Liver (tissue), 9 donors: Measurements from ENCODE around the gene FAM89A. TPM values are rescaled to one million over a fixed set of nuclear protein-coding genes. Genes with fewer than 3 reads are reported as not detected.

Experiments used
- DNase-seq: peaks from one replicate; pipeline ENCODE4 v3.0.0-alpha.2; 2017; ENCODE audit warnings: low spot score
- H3K27ac ChIP-seq, 2 donors: one replicate each; pipeline ENCODE4 v1.7.0; 2013; ENCODE audit warnings: inconsistent platforms in 2 of 2, low read length in 2 of 2, control low read depth in 1 of 2, low read depth in 1 of 2, mild to moderate bottlenecking in 1 of 2
- H3K27me3 ChIP-seq, 4 donors: one replicate each; pipeline versions ENCODE4 v1.6.1 to v1.7.0; 2013; ENCODE audit warnings: low read length in 3 of 4, inconsistent platforms in 1 of 4, mild to moderate bottlenecking in 1 of 4, moderate library complexity in 1 of 4; ENCODE audit not compliant: control insufficient read depth in 4 of 4, insufficient read depth in 4 of 4
- H3K36me3 ChIP-seq, 4 donors: one replicate each; pipeline versions ENCODE4 v1.6.1 to v1.7.0; 2013; ENCODE audit warnings: low read length in 3 of 4, mild to moderate bottlenecking in 3 of 4, low read depth in 1 of 4, moderate library complexity in 1 of 4; ENCODE audit not compliant: control insufficient read depth in 4 of 4, insufficient read depth in 3 of 4
- H3K4me1 ChIP-seq, 4 donors: one replicate each; pipeline versions ENCODE4 v1.6.1 to v1.7.0; 2013; ENCODE audit warnings: low read length in 3 of 4, mild to moderate bottlenecking in 3 of 4, moderate library complexity in 1 of 4; ENCODE audit not compliant: control insufficient read depth in 4 of 4, insufficient read depth in 4 of 4
- H3K4me3 ChIP-seq, 3 donors: one replicate each; pipeline versions ENCODE4 v1.6.1 to v1.7.0; 2013; ENCODE audit warnings: low read length in 3 of 3, control low read depth in 1 of 3, low read depth in 1 of 3, mild to moderate bottlenecking in 1 of 3
- H3K9ac ChIP-seq, 2 donors: one replicate each; pipeline ENCODE4 v1.7.0; 2013; ENCODE audit warnings: low read length in 2 of 2, mild to moderate bottlenecking in 2 of 2, moderate library complexity in 2 of 2, control low read depth in 1 of 2, low read depth in 1 of 2
- H3K9me3 ChIP-seq, 4 donors: one replicate each; pipeline versions ENCODE4 v1.6.1 to v1.7.0; 2013; ENCODE audit warnings: low read length in 3 of 4; ENCODE audit not compliant: control insufficient read depth in 4 of 4
- CTCF ChIP-seq: fragments of 150-350 bp; IDR thresholded peaks from 2 replicates; pipeline ENCODE4 v1.5.1; 2017; ENCODE audit warnings: improper control_type of control experiment, low read depth, low read length; ENCODE audit not compliant: missing input control
- EGR1 ChIP-seq, 2 donors: IDR thresholded peaks; 2 replicates each; pipeline ENCODE4 v1.6.1; 2016 to 2018; ENCODE audit warnings: antibody characterized with exemption in 2 of 2, low read depth in 2 of 2
- FOXA1 ChIP-seq: IDR thresholded peaks from 2 replicates; pipeline ENCODE4 v1.6.1; 2016; ENCODE audit warnings: antibody characterized with exemption
- FOXA2 ChIP-seq: IDR thresholded peaks from 2 replicates; pipeline ENCODE4 v1.6.1; 2016; ENCODE audit warnings: antibody characterized with exemption
- GABPA ChIP-seq, 2 donors: IDR thresholded peaks in 1 of 2; conservative IDR thresholded peaks in 1 of 2; 2 replicates each; pipeline ENCODE4 v1.6.1; 2016; ENCODE audit warnings: antibody characterized with exemption in 2 of 2, mild to moderate bottlenecking in 1 of 2, moderate library complexity in 1 of 2
- HNF4G ChIP-seq: IDR thresholded peaks from 2 replicates; pipeline ENCODE4 v1.6.1; 2016; ENCODE audit warnings: antibody characterized with exemption
- JUND ChIP-seq, 2 donors: IDR thresholded peaks; 2 replicates each; pipeline ENCODE4 v1.6.1; 2016; ENCODE audit warnings: antibody characterized with exemption in 2 of 2
- MAX ChIP-seq: IDR thresholded peaks from 2 replicates; pipeline ENCODE4 v1.6.1; 2016; ENCODE audit warnings: antibody characterized with exemption
- NR2F2 ChIP-seq: IDR thresholded peaks from 2 replicates; pipeline ENCODE4 v1.6.1; 2016; ENCODE audit warnings: antibody characterized with exemption
- RAD21 ChIP-seq, 2 donors: IDR thresholded peaks; 2 replicates each; pipeline ENCODE4 v1.6.1; 2016; ENCODE audit warnings: antibody characterized with exemption in 2 of 2, mild to moderate bottlenecking in 2 of 2
- REST ChIP-seq: IDR thresholded peaks from 2 replicates; pipeline ENCODE4 v1.6.1; 2016; ENCODE audit warnings: antibody characterized with exemption, mild to moderate bottlenecking
- RXRA ChIP-seq, 2 donors: IDR thresholded peaks; 2 replicates each; pipeline ENCODE4 v1.6.1; 2017 to 2018; ENCODE audit warnings: antibody characterized with exemption in 2 of 2, mild to moderate bottlenecking in 1 of 2
- SP1 ChIP-seq: IDR thresholded peaks from 2 replicates; pipeline ENCODE4 v1.6.1; 2018; ENCODE audit warnings: antibody characterized with exemption, mild to moderate bottlenecking
- TAF1 ChIP-seq: conservative IDR thresholded peaks from 2 replicates; pipeline ENCODE4 v1.6.1; 2016; ENCODE audit warnings: antibody characterized with exemption, mild to moderate bottlenecking
- YY1 ChIP-seq: IDR thresholded peaks from 2 replicates; pipeline ENCODE4 v1.6.1; 2016; ENCODE audit warnings: antibody characterized with exemption, mild to moderate bottlenecking
- ZBTB33 ChIP-seq: IDR thresholded peaks from 2 replicates; pipeline ENCODE4 v1.6.1; 2016; ENCODE audit warnings: antibody characterized with exemption
- WGBS: extraction: QIAGEN DNeasy Blood & Tissue Kit; methylation state at CpG from one replicate; pipeline ENCODE4 v1.1.7; 2013; 5-methylcytosine and 5-hydroxymethylcytosine counted together
- polyA plus RNA-seq, 2 donors: library from polyadenylated mRNA; stranded (reverse) in 1 of 2; unstranded in 1 of 2; fragments of 200-250 nt in 1 of 2; fragments of >200 nt in 1 of 2; fragmentation: Nextera tagmentation in 1 of 2; extraction: Ambion mirVana in 1 of 2; gene quantifications; one replicate each; pipeline versions ENCODE4 v1.2.1 to v1.2.3, GENCODE V29; 2013 to 2015
- total RNA-seq, 2 donors: library from RNA; depleted of rRNA; stranded (reverse); fragments of >200 nt; gene quantifications; one replicate each; pipeline ENCODE4 v1.2.3, GENCODE V29; 2014
- donor health status: healthy.
- donor health status: healthy.
- donor health status: healthy.
- donor health status: healthy.
- donor health status: healthy.

The FAM89A gene
- total and polyA plus RNA-seq, 4 donors: 5.3 to 8.8 (median 8.1) TPM

GRCh38 chr1:231016966-231017365 lies 23.1 kb downstream of the FAM89A start:
- Histone ChIP-seq H3K9me3 (no peaks in the 10 kb centered on the region), H3K27ac (no peak overlapping the region), H3K36me3 (peaks cover 0 to 5% (median 0%) of the 10 kb centered on the region in 4 donors), H3K9ac (no peak overlapping the region), H3K4me1 (no peaks in the 10 kb centered on the region), H3K27me3 (no peaks in the 10 kb centered on the region), H3K4me3 (no peak overlapping the region)
- DNase-seq: no peak
- WGBS: 91% methylated on average over 5 of the region's 5 CpGs
- TF ChIP-seq HNF4G (no peak), EGR1 (IDR thresholded peaks at IDR 0.05; ENCODE audit: low read depth in 2 of 2) (no peak), NR2F2 (no peak), JUND (IDR thresholded peaks at IDR 0.05) (no peak), RXRA (IDR thresholded peaks at IDR 0.05) (no peak), CTCF (no peak), FOXA2 (no peak), TAF1 (no peak), RAD21 (IDR thresholded peaks at IDR 0.05) (no peak), ZBTB33 (no peak), REST (no peak), SP1 (no peak), YY1 (no peak), FOXA1 (no peak)

- H3K4me1 ChIP-seq: no peaks in the 10 kb centered on the region
- H3K9ac ChIP-seq: no peak overlapping the region
- no peaks in the 10 kb centered on the region for H3K27me3 ChIP-seq
- no peak overlapping the region for H3K4me3 ChIP-seq
- 93% methylated on average over 6 of the region's 6 CpGs for WGBS
- no peak for DNase-seq
- H3K9me3 ChIP-seq: peaks cover 0 to 2% (median 0%) of the 10 kb centered on the region in 4 donors
- H3K36me3 ChIP-seq: peaks cover 0 to 5% (median 0%) of the 10 kb centered on the region in 4 donors
- H3K27ac ChIP-seq: no peak overlapping the region
- no peak for TF ChIP-seq NR2F2
- no peak for TF ChIP-seq EGR1 (IDR thresholded peaks at IDR 0.05; ENCODE audit: low read depth in 2 of 2)
- TF ChIP-seq SP1: no peak
- no peak for TF ChIP-seq CTCF
- no peak for TF ChIP-seq RXRA (IDR thresholded peaks at IDR 0.05)
- no peak for TF ChIP-seq TAF1
- no peak for TF ChIP-seq GABPA (IDR thresholded peaks at IDR 0.05 in 1 of 2, conservative IDR thresholded peaks at IDR 0.05 in 1 of 2)
- TF ChIP-seq MAX: no peak
- TF ChIP-seq YY1: no peak
- no peak for TF ChIP-seq REST
- no peak for TF ChIP-seq RAD21 (IDR thresholded peaks at IDR 0.05)
- TF ChIP-seq ZBTB33: no peak
These were observed 23.8 kb downstream of the FAM89A start for GRCh38 chr1:231016234-231016633.
